Measurements from ENCODE around the gene NPSR1.

GRCh38 chr7:34687529-34687928, 29.5 kb downstream of the NPSR1 start:
- TF ChIP-seq CTCF (IDR thresholded peaks at IDR 0.05) (no peak), POLR2A (IDR thresholded peaks at IDR 0.05) (no peak), POLR2AphosphoS5 (IDR thresholded peaks at IDR 0.05) (no peak)
